Hematopoietic multipotent progenitor cell treated with erythropoietin and hydrocortisone succinate and interleukin-3 and kit ligand, for 17 days (in vitro differentiated cells): Measurements from ENCODE around the gene TMPRSS15.

Experiments used
- DNase-seq: peaks from one replicate; pipeline ENCODE4 v3.0.0-alpha.2; 2015; ENCODE audit warnings: low spot score

The TMPRSS15 gene

DNA sequence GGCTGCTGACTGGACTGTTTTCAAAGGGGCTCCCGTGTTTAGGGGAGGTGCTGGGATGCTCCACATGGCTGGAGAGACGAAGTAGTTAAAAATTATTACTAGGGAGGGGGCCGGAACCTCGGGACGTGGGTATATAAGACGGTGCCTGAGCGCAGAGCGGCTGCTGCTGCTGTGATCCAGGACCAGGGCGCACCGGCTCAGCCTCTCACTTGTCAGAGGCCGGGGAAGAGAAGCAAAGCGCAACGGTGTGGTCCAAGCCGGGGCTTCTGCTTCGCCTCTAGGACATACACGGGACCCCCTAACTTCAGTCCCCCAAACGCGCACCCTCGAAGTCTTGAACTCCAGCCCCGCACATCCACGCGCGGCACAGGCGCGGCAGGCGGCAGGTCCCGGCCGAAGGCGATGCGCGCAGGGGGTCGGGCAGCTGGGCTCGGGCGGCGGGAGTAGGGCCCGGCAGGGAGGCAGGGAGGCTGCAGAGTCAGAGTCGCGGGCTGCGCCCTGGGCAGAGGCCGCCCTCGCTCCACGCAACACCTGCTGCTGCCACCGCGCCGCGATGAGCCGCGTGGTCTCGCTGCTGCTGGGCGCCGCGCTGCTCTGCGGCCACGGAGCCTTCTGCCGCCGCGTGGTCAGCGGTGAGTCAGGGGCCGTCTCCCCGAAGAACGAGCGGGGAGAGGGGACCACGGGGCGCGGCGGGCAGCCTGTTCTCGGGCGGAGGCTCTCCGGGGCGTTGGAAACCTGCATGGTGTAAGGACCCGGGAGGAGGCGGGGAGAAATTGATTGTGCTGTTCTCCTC, 158.7 kb downstream of the TMPRSS15 start, which contains the start of gene CHODL:
Gene CHODL (plus strand): TSS at position 163 of the 793 bp plus-strand sequence. CDS start 391 bp downstream, at position 554.
- no peak for DNase-seq

DNA sequence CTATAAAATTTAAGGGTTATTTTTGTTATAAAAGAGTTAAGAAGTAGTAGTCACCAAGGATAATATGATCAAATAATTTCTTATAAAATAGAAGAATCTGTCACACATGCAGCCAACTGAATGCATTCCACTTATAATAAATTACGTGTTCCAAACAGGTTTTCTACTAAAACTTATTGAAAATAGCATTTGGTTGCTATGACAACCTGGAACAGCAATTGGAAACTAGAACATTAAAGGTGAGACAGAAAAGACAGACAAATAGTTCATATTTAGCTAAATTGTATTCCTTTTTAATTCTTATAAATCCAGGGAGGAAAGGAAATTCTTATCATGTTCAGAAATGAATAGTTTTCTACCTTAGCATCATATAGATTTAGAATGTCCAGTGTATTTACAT, 168.0 kb downstream of the TMPRSS15 start:
- no peak for DNase-seq

DNA sequence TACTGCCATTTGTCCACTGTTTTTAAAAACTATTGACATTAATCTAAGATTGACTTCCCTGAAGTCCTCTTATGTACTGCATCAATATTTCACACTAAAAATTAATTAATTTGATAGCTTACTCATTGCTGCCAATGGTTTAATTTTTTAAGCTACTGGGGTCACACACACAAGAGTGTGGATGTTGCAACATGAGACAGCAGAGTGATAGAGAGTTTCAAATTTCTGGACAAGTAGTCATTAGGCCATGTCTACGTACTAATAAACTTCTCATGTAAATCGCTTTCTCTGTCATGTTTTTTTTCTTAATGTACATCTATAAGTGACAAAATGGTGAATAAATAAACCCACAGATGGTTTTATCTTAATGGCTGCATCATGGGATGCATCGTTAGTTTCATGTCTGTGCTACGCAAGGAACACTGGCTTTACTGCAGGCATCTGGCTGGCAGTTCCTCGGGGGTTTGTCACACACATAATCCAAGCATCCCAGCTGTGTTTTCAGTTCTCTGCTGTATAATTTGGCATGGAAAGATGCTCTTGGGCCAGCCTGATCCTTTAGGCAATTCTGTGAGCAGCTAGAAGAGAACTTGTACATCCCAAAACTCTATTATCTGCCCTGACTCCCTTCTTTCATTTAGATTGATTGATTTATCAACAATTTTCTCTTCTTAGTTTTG, 175.4 kb downstream of the TMPRSS15 start:
- no peak for DNase-seq

DNA sequence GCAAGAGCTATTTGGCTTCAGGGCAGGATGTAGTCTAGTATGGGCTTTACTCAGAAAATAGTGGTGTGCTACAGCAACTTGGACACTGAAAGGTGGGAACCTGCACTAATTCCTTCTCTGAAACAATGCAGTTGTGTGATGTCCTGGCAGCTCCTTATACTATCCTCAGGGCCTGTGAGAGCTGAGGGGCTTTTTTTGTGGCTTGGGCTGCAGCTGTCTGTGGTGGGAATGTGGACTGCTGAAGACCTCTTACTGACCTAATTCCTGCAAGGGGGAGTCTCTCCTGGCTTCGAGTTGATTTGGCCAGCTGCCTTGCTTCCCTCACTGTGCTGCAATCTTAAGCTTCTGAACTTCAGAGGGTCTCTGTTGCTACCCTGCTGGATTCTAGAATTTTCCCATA, 181.2 kb downstream of the TMPRSS15 start:
- DNase-seq, result no peak

DNA sequence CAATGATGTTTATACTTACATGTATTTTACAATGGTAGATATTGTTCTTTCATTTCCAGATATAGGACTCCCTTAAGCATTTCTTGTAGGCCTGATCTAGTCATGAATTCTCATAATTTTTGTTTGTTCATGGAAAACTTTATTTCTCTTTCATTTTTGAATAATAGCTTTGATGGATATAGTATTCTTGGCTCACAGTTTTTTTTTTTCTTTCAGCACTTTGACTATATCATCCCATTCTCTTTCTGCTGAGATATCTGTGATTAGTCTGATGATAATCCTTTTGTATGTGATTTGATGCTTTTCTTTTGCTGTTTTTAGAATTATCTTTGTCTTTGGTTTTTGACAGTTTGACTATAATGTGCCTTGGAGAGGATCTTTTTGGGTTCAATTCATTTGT, 183.1 kb downstream of the TMPRSS15 start:
- DNase-seq, result no peak
